GM18517 (cell line): ENCODE data around the gene CD53.

ENCODE experiments used
- ATAC-seq: cut with Tn5 transposase; IDR thresholded peaks from one replicate; pipeline ENCODE4 v1.9.1; 2021; ENCODE audit warnings: mild to moderate bottlenecking, moderate library complexity; ENCODE audit not compliant: unreplicated experiment

The CD53 gene

GRCh38 chr1:110875216-110875731 is 2.3 kb downstream of the CD53 start:
- ATAC-seq: peak; percentile 44

- no peak for ATAC-seq
These were observed 3.9 kb downstream of the CD53 start for GRCh38 chr1:110876748-110877341.

GRCh38 chr1:110877364-110877763 is 4.4 kb downstream of the CD53 start:
- ATAC-seq: no peak

- ATAC-seq: no peak
These were observed 4.8 kb downstream of the CD53 start for GRCh38 chr1:110877776-110878175.

GRCh38 chr1:110878591-110878990 is 5.6 kb downstream of the CD53 start:
- ATAC-seq: no peak

DNA sequence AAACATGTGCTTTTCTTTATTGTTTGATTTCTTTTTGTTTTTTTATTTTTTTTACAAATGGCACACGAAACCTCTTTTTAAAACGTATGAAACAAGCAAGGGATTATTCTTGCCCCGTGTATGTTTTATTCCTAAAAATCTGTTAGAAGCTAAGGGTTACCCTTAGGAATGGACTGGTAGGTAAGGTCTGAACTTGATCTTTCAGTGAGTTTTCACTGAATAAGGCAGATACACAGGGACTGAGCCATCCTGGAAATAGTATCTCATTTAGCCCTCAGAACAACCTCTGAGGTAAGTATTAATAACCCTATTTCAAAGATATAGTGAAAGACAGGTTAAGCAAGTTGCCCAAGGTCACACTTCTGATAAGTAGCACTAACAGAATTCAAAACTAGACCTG is 6.0 kb downstream of the CD53 start:
- ATAC-seq: no peak

GRCh38 chr1:110879758-110880606 is 7.0 kb downstream of the CD53 start:
- ATAC-seq: peak; percentile 51

GRCh38 chr1:110880708-110881374 is 7.9 kb downstream of the CD53 start:
- no peak for ATAC-seq

DNA sequence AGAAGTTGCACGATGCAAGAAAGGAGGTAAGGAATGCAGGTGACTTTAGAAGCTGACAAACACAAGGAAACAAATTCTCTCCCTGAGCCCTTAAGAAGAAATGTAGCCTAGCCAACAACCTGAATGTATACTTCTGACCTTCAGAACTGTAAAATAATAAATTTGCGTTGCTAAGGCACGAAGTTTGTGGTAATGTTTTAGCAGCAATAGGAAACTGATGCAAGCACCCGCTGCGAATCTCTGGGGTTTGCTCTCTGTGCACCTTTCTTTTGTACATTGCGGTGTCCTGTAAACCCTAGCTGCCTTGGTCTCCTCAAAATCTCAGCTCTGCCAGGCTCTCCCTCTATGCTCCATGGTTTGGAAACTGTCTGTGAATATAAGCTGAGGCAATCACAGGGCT is 15.1 kb downstream of the CD53 start:
- no peak for ATAC-seq

GRCh38 chr1:110888641-110889040 is 15.7 kb downstream of the CD53 start:
- ATAC-seq: no peak

- no peak for ATAC-seq
These were observed 17.7 kb downstream of the CD53 start for GRCh38 chr1:110890474-110891196.

GRCh38 chr1:110893908-110894490 is 21.1 kb downstream of the CD53 start:
- ATAC-seq: no peak

GRCh38 chr1:110896090-110896489 is 23.1 kb downstream of the CD53 start:
- no peak for ATAC-seq

DNA sequence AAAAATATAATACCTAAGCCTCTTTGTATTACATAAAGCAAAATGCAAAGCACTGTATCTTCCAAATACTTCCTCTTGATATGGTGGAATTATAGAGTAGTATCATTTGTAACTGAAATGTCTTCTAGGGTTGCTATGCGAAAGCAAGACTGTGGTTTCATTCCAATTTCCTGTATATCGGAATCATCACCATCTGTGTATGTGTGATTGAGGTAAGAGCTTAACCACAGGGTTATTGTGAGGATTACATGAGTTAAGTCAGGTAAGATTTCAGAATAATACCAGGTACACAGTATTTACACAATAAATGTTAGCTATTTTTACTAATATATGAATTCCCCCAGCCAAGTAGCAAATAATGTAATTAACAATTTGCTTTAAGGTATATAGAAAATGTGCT is 24.7 kb downstream of the CD53 start:
- ATAC-seq: no peak

- ATAC-seq: no peak
These were observed 25.9 kb downstream of the CD53 start for GRCh38 chr1:110898734-110899457.

GRCh38 chr1:110899458-110899843 is 26.5 kb downstream of the CD53 start:
- ATAC-seq: no peak

DNA sequence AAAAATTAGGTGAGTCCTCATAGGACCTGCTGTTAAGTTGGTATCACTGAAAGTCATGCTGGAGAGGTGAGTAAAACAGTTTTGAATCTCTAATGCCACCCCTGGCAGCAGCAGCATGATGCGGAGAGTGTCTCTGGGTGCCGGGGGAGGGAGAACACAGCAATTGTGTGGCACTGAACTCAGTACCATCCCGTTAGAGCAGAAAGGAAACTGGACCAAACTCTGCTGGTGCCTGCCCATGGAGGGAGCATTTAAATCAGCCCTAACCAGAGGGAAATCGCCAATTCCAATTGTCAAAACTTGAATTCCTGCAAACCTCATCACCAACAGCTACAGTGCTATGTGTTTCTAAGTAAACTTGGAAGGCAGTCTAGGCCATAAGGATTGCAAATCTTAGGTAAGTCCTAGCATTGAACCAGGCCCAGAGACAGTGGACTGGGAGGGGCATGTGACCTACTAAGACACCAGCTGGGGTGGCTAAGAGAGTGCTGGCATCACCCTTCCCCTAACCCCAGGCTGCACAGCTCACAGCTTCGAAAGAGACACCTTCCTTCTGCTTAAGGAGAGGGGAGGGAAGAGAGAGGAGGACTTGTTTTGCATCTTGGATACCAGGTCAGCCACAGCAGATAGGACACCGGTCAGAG is 30.0 kb downstream of the CD53 start:
- ATAC-seq: no peak

GRCh38 chr1:110903853-110904500 is 31.0 kb downstream of the CD53 start:
- ATAC-seq: no peak

DNA sequence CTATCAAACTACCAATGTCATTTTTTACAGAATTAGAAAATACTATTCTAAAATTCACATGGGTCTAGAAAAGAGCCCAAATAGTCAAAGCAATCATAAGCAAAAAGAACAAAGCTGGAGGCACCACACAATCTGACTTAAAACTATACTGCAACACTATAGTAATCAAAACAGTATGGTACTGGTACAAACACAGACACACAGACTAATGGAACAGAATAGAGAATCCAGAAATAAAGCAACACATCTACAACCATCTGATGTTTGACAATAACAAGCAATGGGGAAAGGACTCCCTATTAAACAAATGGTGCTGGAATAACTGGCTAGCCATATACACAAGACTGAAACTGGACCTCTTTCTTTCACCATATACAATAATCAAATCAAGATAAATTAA is 39.8 kb downstream of the CD53 start:
- no peak for ATAC-seq
